CD14-positive monocyte (primary cell): Measurements from ENCODE around the gene SETBP1. TPM values are rescaled to one million over a fixed set of nuclear protein-coding genes. Genes with fewer than 3 reads are reported as not detected.
A peak's percentile ranks its signal among the peaks of the same experiment; 100 is the strongest.

Experiments
- DNase-seq, 3 donors: peaks; one replicate each; pipeline ENCODE4 v3.0.0-alpha.2; 2011 to 2022
- H2AFZ ChIP-seq: 2 replicates; pipeline ENCODE4 v1.6.0; 2012; ENCODE audit warnings: mild to moderate bottlenecking, low read depth, low read length, inconsistent platforms; ENCODE audit not compliant: insufficient read depth, poor library complexity, severe bottlenecking
- H3K27ac ChIP-seq, 2 donors: 1 replicate in 1 of 2; 2 replicates in 1 of 2; pipeline ENCODE4 v1.5.1; 2012 to 2013; ENCODE audit warnings: low read length in 2 of 2, control low read depth in 1 of 2, inconsistent platforms in 1 of 2, low read depth in 1 of 2, mild to moderate bottlenecking in 1 of 2
- H3K27me3 ChIP-seq, 2 donors: one replicate each; pipeline versions ENCODE4 v1.6.0 to v1.6.1; 2011 to 2013; ENCODE audit warnings: low read length in 2 of 2; ENCODE audit not compliant: control insufficient read depth in 2 of 2, insufficient read depth in 2 of 2
- H3K36me3 ChIP-seq, 2 donors: replicated peaks in 1 of 2; 1 replicate in 1 of 2; 2 replicates in 1 of 2; pipeline versions ENCODE4 v1.5.1 to v1.6.1; 2012 to 2013; ENCODE audit warnings: low read length in 2 of 2, control low read depth in 1 of 2, inconsistent platforms in 1 of 2, mild to moderate bottlenecking in 1 of 2; ENCODE audit not compliant: insufficient read depth in 2 of 2, control insufficient read depth in 1 of 2
- H3K4me1 ChIP-seq, 2 donors: 1 replicate in 1 of 2; 2 replicates in 1 of 2; pipeline versions ENCODE4 v1.5.1 to v1.6.1; 2012 to 2013; ENCODE audit warnings: low read length in 2 of 2, control low read depth in 1 of 2, inconsistent platforms in 1 of 2, mild to moderate bottlenecking in 1 of 2, moderate library complexity in 1 of 2; ENCODE audit not compliant: insufficient read depth in 2 of 2, control insufficient read depth in 1 of 2
- H3K4me2 ChIP-seq: replicated peaks from 2 replicates; pipeline ENCODE3; 2012; ENCODE audit warnings: low read length, moderate library complexity, mild to moderate bottlenecking; ENCODE audit not compliant: poor library complexity, severe bottlenecking; ENCODE audit errors: extremely low read depth
- H3K4me3 ChIP-seq, 3 experiments: fragments of 200-600 bp in 1 of 3; sonication (generic) in 1 of 3; replicated peaks in 1 of 3; 1 replicate in 2 of 3; 2 replicates in 1 of 3; pipeline ENCODE4 v1.5.1; 2011 to 2013; ENCODE audit warnings: low read length in 3 of 3, mild to moderate bottlenecking in 3 of 3, control low read depth in 2 of 3, low read depth in 2 of 3, inconsistent platforms in 1 of 3, moderate library complexity in 1 of 3
- H3K79me2 ChIP-seq: 2 replicates; pipeline ENCODE4 v1.6.0; 2012; ENCODE audit warnings: mild to moderate bottlenecking, control low read depth, inconsistent platforms, low read length, moderate library complexity; ENCODE audit not compliant: insufficient read depth
- H3K9ac ChIP-seq: 2 replicates; pipeline ENCODE4 v1.6.0; 2017; ENCODE audit warnings: low read length, mild to moderate bottlenecking; ENCODE audit not compliant: insufficient read depth, poor library complexity, severe bottlenecking
- H3K9me3 ChIP-seq, 2 donors: replicated peaks in 1 of 2; 1 replicate in 1 of 2; 2 replicates in 1 of 2; pipeline versions ENCODE4 v1.5.1 to v1.6.1; 2012 to 2013; ENCODE audit warnings: low read length in 2 of 2, control low read depth in 1 of 2; ENCODE audit not compliant: control insufficient read depth in 1 of 2, insufficient read depth in 1 of 2
- H4K20me1 ChIP-seq: 2 replicates; pipeline ENCODE4 v1.6.0; 2012; ENCODE audit warnings: mild to moderate bottlenecking, low read length, control low read depth, moderate library complexity; ENCODE audit not compliant: insufficient read depth
- H3K27ac Mint-ChIP-seq, 7 donors: one replicate each; pipeline ENCODE4 v1.8.0; 2020; ENCODE audit warnings: mild to moderate bottlenecking in 7 of 7, mixed read lengths in 7 of 7, moderate library complexity in 6 of 7, inconsistent platforms in 2 of 7
- H3K27me3 Mint-ChIP-seq, 3 donors: one replicate each; pipeline ENCODE4 v1.8.0; 2021 to 2022; ENCODE audit warnings: low read depth in 3 of 3, mild to moderate bottlenecking in 3 of 3, mixed read lengths in 3 of 3, moderate library complexity in 3 of 3, inconsistent platforms in 1 of 3
- H3K36me3 Mint-ChIP-seq, 2 donors: one replicate each; pipeline ENCODE4 v1.8.0; 2020; ENCODE audit warnings: mixed read lengths in 2 of 2, inconsistent platforms in 1 of 2, mild to moderate bottlenecking in 1 of 2
- H3K4me1 Mint-ChIP-seq: one replicate; pipeline ENCODE4 v1.8.0; 2020; ENCODE audit warnings: mild to moderate bottlenecking, mixed read lengths
- H3K4me3 Mint-ChIP-seq, 2 donors: one replicate each; pipeline ENCODE4 v1.8.0; 2020; ENCODE audit warnings: mild to moderate bottlenecking in 2 of 2, mixed read lengths in 2 of 2, moderate library complexity in 1 of 2
- H3K9me3 Mint-ChIP-seq, 7 donors: one replicate each; pipeline ENCODE4 v1.8.0; 2020 to 2022; ENCODE audit warnings: mixed read lengths in 7 of 7, mild to moderate bottlenecking in 6 of 7, moderate library complexity in 6 of 7, inconsistent platforms in 2 of 7
- WGBS: methylation state at CpG from one replicate; pipeline ENCODE4 v1.1.5; 2013; ENCODE audit warnings: missing lambda C conversion rate; ENCODE audit not compliant: insufficient coverage; 5-methylcytosine and 5-hydroxymethylcytosine counted together
- intact Hi-C, 2 donors: fragments of 100-400 bp; cut with micrococcal nuclease; formaldehyde crosslinking; loops; one replicate each; pipeline versions ENCODE4 v1.15.0 to v1.15.1; 2023
- polyA plus RNA-seq, 3 donors: library from polyadenylated mRNA; depleted of rRNA in 1 of 3; unstranded in 2 of 3; stranded (reverse) in 1 of 3; fragments of 300-500 nt in 2 of 3; fragments of >200 nt in 1 of 3; fragmentation: Illumina TruSeq in 2 of 3; gene quantifications; 1 replicate in 2 of 3; 2 replicates in 1 of 3; pipeline ENCODE4 v1.2.3, GENCODE V29; 2012 to 2021
- TF ChIP-seq, protein P1 (sequence below): fragments of 200-600 bp; IDR thresholded peaks from one replicate; pipeline ENCODE4 v1.8.0; 2022; ENCODE audit warnings: antibody characterized with exemption, mild to moderate bottlenecking

The SETBP1 gene
- polyA plus RNA-seq, 3 donors = 0.01 to 1.2 TPM; not detected in 1

DNA sequence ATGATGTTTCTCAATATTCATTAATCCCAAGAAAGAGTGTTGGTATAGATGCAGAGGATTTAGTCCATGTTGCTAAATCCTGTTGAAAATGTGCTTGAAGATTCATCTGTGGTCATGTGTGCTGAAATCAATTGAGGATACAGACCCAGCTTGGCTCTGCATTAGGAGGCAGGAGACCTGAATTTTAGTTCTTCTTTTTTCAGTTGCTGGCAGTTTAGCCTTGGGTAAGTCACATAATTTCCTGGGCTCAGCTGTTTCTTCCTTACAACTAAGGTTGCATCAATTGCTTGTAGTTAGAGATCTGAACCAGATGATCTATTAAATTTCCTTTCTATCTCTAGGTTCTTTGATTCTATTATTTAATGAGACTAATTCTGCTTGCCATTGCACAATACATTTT is 54.4 kb downstream of the SETBP1 start:
- Mint-ChIP-seq H3K4me1 (peaks cover 54% of the 10 kb centered on the region), H3K27me3 (peaks cover 92 to 97% (median 95%) of the 10 kb centered on the region in 3 donors), H3K36me3 (peaks cover 6 to 31% of the 10 kb centered on the region in 2 donors), H3K27ac (no peak overlapping the region), H3K9me3 (peaks cover 0 to 16% (median 3%) of the 10 kb centered on the region in 7 donors), H3K4me3 (peak overlapping the region in 1 of 2 donors; percentile 77)
- intact Hi-C loops = no loop called here
- no peak overlapping the region for H3K4me2 ChIP-seq
- no peak overlapping the region for H3K9ac ChIP-seq
- H3K9me3 ChIP-seq = peaks cover 0 to 10% of the 10 kb centered on the region in 2 donors
- H3K79me2 ChIP-seq = no peaks in the 10 kb centered on the region
- no peak overlapping the region for H3K27ac ChIP-seq
- H3K27me3 ChIP-seq = peaks cover 92 to 94% of the 10 kb centered on the region in 2 donors
- H3K4me3 ChIP-seq = no peak overlapping the region
- H4K20me1 ChIP-seq = no peaks in the 10 kb centered on the region
- no peak overlapping the region for H2AFZ ChIP-seq
- peak; percentile 26 to 51 (median 44) for DNase-seq
- H3K36me3 ChIP-seq = no peaks in the 10 kb centered on the region
- peaks cover 26 to 32% of the 10 kb centered on the region in 2 donors for H3K4me1 ChIP-seq
- TF ChIP-seq, protein P1, sequence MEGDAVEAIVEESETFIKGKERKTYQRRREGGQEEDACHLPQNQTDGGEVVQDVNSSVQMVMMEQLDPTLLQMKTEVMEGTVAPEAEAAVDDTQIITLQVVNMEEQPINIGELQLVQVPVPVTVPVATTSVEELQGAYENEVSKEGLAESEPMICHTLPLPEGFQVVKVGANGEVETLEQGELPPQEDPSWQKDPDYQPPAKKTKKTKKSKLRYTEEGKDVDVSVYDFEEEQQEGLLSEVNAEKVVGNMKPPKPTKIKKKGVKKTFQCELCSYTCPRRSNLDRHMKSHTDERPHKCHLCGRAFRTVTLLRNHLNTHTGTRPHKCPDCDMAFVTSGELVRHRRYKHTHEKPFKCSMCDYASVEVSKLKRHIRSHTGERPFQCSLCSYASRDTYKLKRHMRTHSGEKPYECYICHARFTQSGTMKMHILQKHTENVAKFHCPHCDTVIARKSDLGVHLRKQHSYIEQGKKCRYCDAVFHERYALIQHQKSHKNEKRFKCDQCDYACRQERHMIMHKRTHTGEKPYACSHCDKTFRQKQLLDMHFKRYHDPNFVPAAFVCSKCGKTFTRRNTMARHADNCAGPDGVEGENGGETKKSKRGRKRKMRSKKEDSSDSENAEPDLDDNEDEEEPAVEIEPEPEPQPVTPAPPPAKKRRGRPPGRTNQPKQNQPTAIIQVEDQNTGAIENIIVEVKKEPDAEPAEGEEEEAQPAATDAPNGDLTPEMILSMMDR = no peak

DNA sequence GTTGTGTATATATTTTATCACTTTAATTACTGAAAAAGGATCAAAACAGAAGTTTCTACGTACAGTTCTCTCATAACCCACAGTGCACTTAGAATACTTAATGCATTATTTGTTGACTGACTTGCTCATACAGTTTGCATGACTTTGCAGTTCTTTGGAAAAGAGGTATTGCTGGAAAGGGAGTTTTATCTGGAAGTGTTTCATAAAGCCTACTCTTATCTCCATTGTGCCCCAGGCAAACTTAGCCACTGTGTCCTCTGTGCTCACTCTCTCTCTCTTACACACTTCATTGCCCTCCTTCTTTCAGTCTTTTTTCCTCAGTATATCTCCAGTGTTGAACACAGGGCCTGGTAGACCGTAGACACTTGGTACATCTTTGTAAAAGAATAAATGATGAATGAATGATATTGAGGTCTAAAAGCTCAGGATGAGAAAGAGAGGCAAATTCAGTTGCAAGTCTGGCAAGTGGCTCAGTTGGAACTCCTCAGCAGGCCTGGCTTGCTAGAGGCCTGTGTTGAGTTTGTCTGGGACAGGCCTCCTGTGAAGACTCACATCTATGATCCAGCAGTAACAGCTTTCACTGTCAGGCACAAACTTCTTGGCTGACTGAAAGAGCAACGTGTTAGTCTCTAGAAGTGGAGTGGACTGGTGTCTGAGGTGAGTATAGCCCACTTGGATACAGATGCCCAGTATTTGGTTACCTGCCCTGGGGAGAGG is 56.1 kb downstream of the SETBP1 start:
- TF ChIP-seq, protein P1 = no peak
- H3K36me3 ChIP-seq = no peaks in the 10 kb centered on the region
- DNase-seq = no peak
- no peak overlapping the region for H3K27ac ChIP-seq
- H3K4me2 ChIP-seq = no peak overlapping the region
- H3K9ac ChIP-seq = no peak overlapping the region
- H3K4me3 Mint-ChIP-seq = peak overlapping the region in 1 of 2 donors; percentile 77
- peaks cover 0 to 2% of the 10 kb centered on the region in 2 donors for H3K9me3 ChIP-seq
- peaks cover 92 to 97% (median 95%) of the 10 kb centered on the region in 3 donors for H3K27me3 Mint-ChIP-seq
- H4K20me1 ChIP-seq = no peaks in the 10 kb centered on the region
- peaks cover 40% of the 10 kb centered on the region for H3K4me1 Mint-ChIP-seq
- peaks cover 92 to 94% of the 10 kb centered on the region in 2 donors for H3K27me3 ChIP-seq
- H3K27ac Mint-ChIP-seq = no peak overlapping the region
- no peaks in the 10 kb centered on the region for H3K79me2 ChIP-seq
- intact Hi-C loops = no loop called here
- H3K9me3 Mint-ChIP-seq = peaks cover 0 to 9% (median 2%) of the 10 kb centered on the region in 7 donors
- H3K36me3 Mint-ChIP-seq = peaks cover 0 to 18% of the 10 kb centered on the region in 2 donors
- H3K4me1 ChIP-seq = peaks cover 22 to 32% of the 10 kb centered on the region in 2 donors
- no peak overlapping the region for H2AFZ ChIP-seq
- WGBS = no CpG with 5 or more reads among the region's 3 CpGs
- no peak overlapping the region for H3K4me3 ChIP-seq
